Measurements from ENCODE around the gene ELF1.

DNA sequence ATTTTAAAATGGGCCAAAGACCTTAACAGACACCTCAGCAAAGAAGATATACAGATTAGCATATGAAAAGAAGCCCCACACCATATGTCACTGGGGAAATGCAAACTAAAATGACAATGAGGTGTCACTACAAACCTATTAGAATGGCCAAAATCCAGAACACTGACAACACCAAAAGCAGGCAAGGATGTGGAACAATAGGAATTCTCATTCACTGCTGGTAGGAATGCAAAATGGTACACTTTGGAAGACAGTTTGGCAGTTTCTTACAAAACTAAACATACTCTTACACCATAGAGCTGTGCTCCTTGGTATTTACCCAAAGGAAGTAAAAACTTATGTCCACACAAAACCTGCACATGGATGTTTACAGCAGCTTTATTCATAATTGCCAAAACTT lies 23.1 kb downstream of the ELF1 start:
- TF ChIP-seq, protein P1, sequence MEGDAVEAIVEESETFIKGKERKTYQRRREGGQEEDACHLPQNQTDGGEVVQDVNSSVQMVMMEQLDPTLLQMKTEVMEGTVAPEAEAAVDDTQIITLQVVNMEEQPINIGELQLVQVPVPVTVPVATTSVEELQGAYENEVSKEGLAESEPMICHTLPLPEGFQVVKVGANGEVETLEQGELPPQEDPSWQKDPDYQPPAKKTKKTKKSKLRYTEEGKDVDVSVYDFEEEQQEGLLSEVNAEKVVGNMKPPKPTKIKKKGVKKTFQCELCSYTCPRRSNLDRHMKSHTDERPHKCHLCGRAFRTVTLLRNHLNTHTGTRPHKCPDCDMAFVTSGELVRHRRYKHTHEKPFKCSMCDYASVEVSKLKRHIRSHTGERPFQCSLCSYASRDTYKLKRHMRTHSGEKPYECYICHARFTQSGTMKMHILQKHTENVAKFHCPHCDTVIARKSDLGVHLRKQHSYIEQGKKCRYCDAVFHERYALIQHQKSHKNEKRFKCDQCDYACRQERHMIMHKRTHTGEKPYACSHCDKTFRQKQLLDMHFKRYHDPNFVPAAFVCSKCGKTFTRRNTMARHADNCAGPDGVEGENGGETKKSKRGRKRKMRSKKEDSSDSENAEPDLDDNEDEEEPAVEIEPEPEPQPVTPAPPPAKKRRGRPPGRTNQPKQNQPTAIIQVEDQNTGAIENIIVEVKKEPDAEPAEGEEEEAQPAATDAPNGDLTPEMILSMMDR (conservative IDR thresholded peaks at IDR 0.05; ENCODE audit: low read length), result no peak
- no peak for TF ChIP-seq EZH2phosphoT487 (IDR thresholded peaks at IDR 0.05; ENCODE audit: borderline replicate concordance)
